NCI-H774 (cell line): ENCODE data around the gene OR8S1.

Source experiments
- DNase-seq: peaks from one replicate; lab custom pipeline; 2025; lab: John Stamatoyannopoulos, UW

The OR8S1 gene

DNA sequence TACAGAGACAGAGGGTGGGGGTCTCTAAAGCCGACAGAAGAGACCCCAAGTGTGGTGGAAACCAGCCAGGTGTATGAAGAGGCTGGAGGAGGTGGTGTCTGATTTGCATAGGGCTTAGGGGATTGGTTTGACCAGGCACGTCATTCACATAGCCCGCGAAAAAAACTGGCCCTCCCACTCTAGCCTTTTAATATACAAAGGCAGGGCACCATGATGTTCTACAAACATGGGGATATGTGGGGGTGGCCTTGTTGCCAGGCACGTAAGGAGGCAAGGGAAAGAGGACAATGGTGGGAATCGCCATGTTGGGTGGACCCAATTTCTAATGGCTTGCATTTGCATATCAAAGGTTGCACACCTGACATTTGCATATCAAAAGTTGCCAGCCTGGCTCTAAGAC lies 31.2 kb downstream of the OR8S1 start:
- DNase-seq: peak; percentile 9

DNA sequence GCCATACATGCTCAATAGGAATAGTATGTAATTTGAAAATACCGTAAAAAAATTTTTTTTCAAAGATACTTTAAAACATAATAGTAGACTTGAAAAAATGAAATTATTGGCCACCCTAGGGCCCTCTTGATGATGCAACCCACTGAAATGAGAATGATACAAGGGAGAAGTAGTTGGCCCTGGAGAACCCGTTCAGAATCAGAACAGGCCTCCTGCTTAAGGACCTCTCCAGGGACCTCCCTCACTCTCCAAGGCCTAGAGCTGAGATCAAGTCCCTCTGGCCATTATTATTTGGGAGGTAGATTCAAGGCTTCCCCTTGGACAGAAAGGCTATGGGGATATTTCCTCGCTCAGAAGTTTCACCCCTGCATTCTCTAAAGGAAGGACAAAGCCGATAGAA lies 32.5 kb downstream of the OR8S1 start:
- DNase-seq: no peak

DNA sequence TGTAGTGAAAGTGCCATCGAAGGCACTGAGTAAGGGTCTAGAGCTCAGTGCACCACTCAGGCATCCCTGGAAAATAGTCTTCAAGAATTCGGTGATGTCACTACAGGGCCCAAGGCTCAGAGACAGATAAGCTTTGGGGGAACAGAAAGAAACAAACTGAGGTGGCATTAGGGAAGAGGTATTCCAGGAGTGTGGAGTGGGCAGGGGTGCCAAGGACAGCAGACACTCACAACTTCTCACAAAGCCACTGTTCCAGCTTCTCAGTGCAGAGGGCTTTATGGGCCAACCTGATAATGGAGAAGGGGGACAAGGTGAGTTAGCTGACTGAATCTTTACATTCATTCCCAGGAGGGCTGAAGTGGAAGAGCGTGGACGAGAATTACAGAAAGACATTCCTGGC lies 42.3 kb downstream of the OR8S1 start:
- no peak for DNase-seq

DNA sequence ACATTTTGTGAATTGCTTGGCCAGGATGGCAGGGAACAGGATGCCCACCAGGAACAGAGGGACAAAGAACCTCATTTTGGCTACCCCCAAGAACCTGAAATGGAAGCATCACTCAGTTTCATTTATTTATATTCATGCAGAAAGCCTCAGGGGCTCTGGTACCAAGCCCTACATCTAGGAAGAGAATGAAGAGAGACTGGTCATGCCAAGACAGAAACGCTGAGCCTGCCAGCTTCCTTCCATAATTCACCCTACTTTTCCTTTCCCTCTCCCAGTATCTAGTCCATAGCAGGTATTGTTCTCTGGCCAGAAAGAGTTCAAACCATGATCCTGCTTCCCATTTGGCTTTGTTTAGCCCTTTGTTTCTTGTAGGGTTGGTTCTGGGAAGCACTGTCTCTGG lies 44.5 kb downstream of the OR8S1 start, which contains the start of gene LALBA:
Gene LALBA, minus strand, starts transcription at position 101 of the 400 bp plus-strand sequence. Its CDS starts 26 bp downstream, at position 75.
- DNase-seq: no peak

DNA sequence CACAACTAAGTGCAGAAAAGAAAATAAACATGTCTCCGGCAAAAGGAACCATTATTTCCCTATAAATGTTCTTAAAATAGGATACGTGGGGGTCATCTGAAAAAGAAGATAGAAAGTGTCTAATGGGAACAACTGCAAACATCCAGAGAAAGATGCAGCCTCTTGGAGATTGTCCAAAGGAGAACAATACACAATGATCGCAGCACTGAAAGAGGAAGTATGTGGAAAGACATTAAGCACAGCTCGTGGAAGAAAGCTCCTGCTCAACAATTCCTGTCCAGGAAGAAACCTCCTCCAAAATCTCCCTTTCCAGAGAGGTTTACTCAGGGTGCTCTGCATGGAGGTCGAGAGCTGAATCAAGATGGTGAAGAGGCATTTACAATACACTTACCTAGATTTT lies 46.9 kb downstream of the OR8S1 start:
- no peak for DNase-seq
